Fibroblast of lung (primary cell): ENCODE measurements around the gene AMACR.

Experiments
- CTCF ChIP-seq, 2 donors: IDR thresholded peaks in 1 of 2; conservative IDR thresholded peaks in 1 of 2; 1 replicate in 1 of 2; 2 replicates in 1 of 2; pipeline ENCODE4 v1.5.1; 2011 to 2012; ENCODE audit warnings: low read length in 2 of 2, control low read depth in 1 of 2, inconsistent platforms in 1 of 2, low read depth in 1 of 2, mild to moderate bottlenecking in 1 of 2
- EZH2 ChIP-seq: IDR thresholded peaks from 2 replicates; pipeline ENCODE4 v1.5.1; 2012; ENCODE audit warnings: low read length, control low read depth, mild to moderate bottlenecking; ENCODE audit errors: missing control alignments

- TF ChIP-seq CTCF (conservative IDR thresholded peaks at IDR 0.05 in 1 of 2, IDR thresholded peaks at IDR 0.05 in 1 of 2; ENCODE audit: low read depth in 1 of 2, low read length in 2 of 2) (no peak), EZH2 (no peak)
Observed at GRCh38 chr5:34022121-34022705, 14.4 kb upstream of the AMACR start.
